Spleen (tissue), 7 donors: ENCODE measurements around the gene PLXND1.

ENCODE experiments used
- CTCF ChIP-seq, 11 experiments: fragments of 200-600 bp in 7 of 11; fragments of 450-650 bp in 4 of 11; sonication (generic) in 4 of 11; IDR thresholded peaks in 8 of 11; conservative IDR thresholded peaks in 3 of 11; 1 replicate in 7 of 11; 2 replicates in 4 of 11; pipeline versions ENCODE4 v1.4.0 to v1.8.0; 2016 to 2021; ENCODE audit warnings: antibody characterized with exemption in 11 of 11, inconsistent platforms in 4 of 11, mild to moderate bottlenecking in 1 of 11
- POLR2A ChIP-seq, 3 donors: fragments of 450-650 bp; IDR thresholded peaks; one replicate each; pipeline ENCODE4 v1.5.1; 2017; ENCODE audit warnings: antibody characterized with exemption in 3 of 3, mild to moderate bottlenecking in 1 of 3
- POLR2AphosphoS5 ChIP-seq, 3 donors: sonication (generic); formaldehyde crosslinking; IDR thresholded peaks; one replicate each; pipeline ENCODE4 v1.5.1; 2017; ENCODE audit warnings: antibody characterized with exemption in 3 of 3
- donor health status: DM: no; HTN: no; CAD: no; lungs with moderate emphysema.
- donor health status: DM: no; HTN: no; CAD: no.
- donor health status: DM: no; HTN: no; CAD: no.

DNA sequence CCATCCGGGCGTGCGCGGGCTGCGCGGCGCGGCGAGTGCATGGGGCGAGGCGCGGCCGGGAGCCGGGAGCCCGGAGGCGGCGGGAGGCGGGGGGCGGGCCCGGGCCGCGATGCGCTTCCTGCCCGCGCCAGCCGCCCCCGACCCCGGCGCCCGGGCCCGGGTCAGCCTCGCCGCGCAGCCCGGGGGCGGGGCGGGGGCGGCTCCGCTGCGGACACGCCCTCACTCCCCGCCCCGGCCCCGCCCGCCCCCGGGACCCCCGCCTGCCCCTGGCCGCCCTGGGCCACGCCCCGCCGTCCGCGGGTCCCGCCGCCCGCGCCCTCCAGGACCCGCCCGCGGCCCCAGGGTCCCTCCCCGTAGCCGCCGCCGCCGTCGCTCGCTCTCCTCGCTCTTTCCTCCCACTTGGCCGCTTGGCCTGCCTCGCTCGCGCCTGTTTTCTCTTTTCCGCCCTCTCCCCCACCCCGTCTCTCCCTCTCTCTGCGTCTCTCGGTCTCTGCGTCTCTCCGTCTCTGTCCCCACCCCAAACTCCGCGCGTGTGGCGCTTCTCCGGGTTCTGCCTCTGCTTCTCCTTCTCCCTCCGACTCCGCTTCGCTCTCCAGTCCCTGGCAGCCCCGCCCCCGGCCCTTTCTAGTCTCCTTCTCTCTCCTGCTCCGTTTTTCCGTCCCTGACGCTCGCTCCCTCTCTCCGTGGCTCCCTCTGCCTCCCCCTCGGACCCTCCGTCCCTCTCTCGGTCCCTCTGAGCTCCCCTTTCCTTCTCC lies at the start of gene PLXND1:
- TF ChIP-seq CTCF (IDR thresholded peaks at IDR 0.05 in 8 of 11, conservative IDR thresholded peaks at IDR 0.05 in 3 of 11): no peak
- peak in 1 of 3 donors; percentile 29 for TF ChIP-seq POLR2A (IDR thresholded peaks at IDR 0.05)
- TF ChIP-seq POLR2AphosphoS5 (IDR thresholded peaks at IDR 0.05): peak; percentile 80 to 85 (median 83)
